Activated naive CD4-positive, alpha-beta T cell treated with anti-CD3 and anti-CD28 coated beads for 36 hours (primary cell): ENCODE results near the gene SERPINB8. TPM values are rescaled to one million over a fixed set of nuclear protein-coding genes. Genes with fewer than 3 reads are reported as not detected.
"Not testable (repeated sequence)": the region's sequence is repeated elsewhere in the genome, so short reads cannot be mapped to it uniquely, and the experiment has no call there.

Experiments
- CTCF ChIA-PET: fragments of 350-600 bp; sonication (Branson Sonifier 250); formaldehyde crosslinking; loops from one replicate; lab custom pipeline; 2021; ENCODE audit warnings: antibody characterized with exemption; lab: Charles Lee
- DNase-seq: peaks from one replicate; pipeline ENCODE4 v3.0.0-alpha.2; 2020
- H3K27ac Mint-ChIP-seq: one replicate; pipeline ENCODE4 v1.8.0; 2021; ENCODE audit warnings: mild to moderate bottlenecking, mixed read lengths
- H3K27me3 Mint-ChIP-seq: one replicate; pipeline ENCODE4 v1.8.0; 2021; ENCODE audit warnings: low read depth, mixed read lengths
- H3K36me3 Mint-ChIP-seq: one replicate; pipeline ENCODE4 v1.8.0; 2021; ENCODE audit warnings: low read depth, mixed read lengths
- H3K4me1 Mint-ChIP-seq: one replicate; pipeline ENCODE4 v1.8.0; 2021; ENCODE audit warnings: low read depth, mixed read lengths
- H3K4me3 Mint-ChIP-seq: one replicate; pipeline ENCODE4 v1.8.0; 2021; ENCODE audit warnings: mild to moderate bottlenecking, moderate library complexity, mixed read lengths
- H3K9me3 Mint-ChIP-seq: one replicate; pipeline ENCODE4 v1.8.0; 2021; ENCODE audit warnings: mixed read lengths
- intact Hi-C: fragments of 100-400 bp; cut with micrococcal nuclease; formaldehyde crosslinking; loops from one replicate; pipeline ENCODE4 v1.15.1; 2023
- total RNA-seq, 2 experiments: library from RNA; stranded (reverse); gene quantifications; one replicate each; pipeline ENCODE4 v1.2.3, GENCODE V29; 2021

SERPINB8 gene
- 10 to 100 TPM; 10.5 to 11.7 TPM for total RNA-seq

- CTCF ChIA-PET, result interaction anchor here (0.9 kb wide), 1 partner anchor 23 kb away, joined by 3 read pairs; no protein-coding TSS in a partner anchor
- no peaks in the 10 kb centered on the region for H3K27me3 Mint-ChIP-seq
- intact Hi-C loops, result loop anchor here (1.0 to 10.0 kb wide), 6 partner anchors 21 to 1785 kb away; partner anchors contain the start of genes HMSD, KDSR, PIGN and RELCH
These were observed at the start of gene SERPINB8 for GRCh38 chr18:63969942-63970808. Gene SERPINB8 (plus strand): TSS chr18:63970081. CDS start chr18:63978309, 8,228 bp downstream.

GRCh38 chr18:63922049-63922448, 47.8 kb upstream of the SERPINB8 start:
- no peak for DNase-seq
- Mint-ChIP-seq H3K4me3 (no peak overlapping the region), H3K27me3 (peaks cover 40% of the 10 kb centered on the region), H3K4me1 (no peaks in the 10 kb centered on the region), H3K9me3 (no peaks in the 10 kb centered on the region), H3K27ac (no peak overlapping the region), H3K36me3 (no peaks in the 10 kb centered on the region)
- CTCF ChIA-PET, result interaction anchor here (1.5 to 2.8 kb wide), 2 partner anchors 12 to 14 kb away, joined by 3 to 8 read pairs; no protein-coding TSS in a partner anchor
- intact Hi-C loops, result no loop called here

More at GRCh38 chr18:63969942-63970808, at the start of gene SERPINB8:
- peaks cover 35% of the 10 kb centered on the region for H3K4me1 Mint-ChIP-seq
- H3K27ac Mint-ChIP-seq, result peak within 1 kb of the TSS; percentile 97
- H3K36me3 Mint-ChIP-seq, result peaks cover 4% of the 10 kb centered on the region
- H3K4me3 Mint-ChIP-seq, result peak within 1 kb of the TSS; percentile 93
- DNase-seq, result peak; percentile 91
- no peaks in the 10 kb centered on the region for H3K9me3 Mint-ChIP-seq

- no peak for DNase-seq
- H3K4me3 Mint-ChIP-seq, result no peak overlapping the region
- intact Hi-C loops, result no loop called here
- no peaks in the 10 kb centered on the region for H3K4me1 Mint-ChIP-seq
- CTCF ChIA-PET, result interaction anchor here (2.8 kb wide), 1 partner anchor 11 kb away, joined by 8 read pairs; no protein-coding TSS in a partner anchor
- H3K27me3 Mint-ChIP-seq, result peaks cover 33% of the 10 kb centered on the region
- no peaks in the 10 kb centered on the region for H3K36me3 Mint-ChIP-seq
- no peaks in the 10 kb centered on the region for H3K9me3 Mint-ChIP-seq
- no peak overlapping the region for H3K27ac Mint-ChIP-seq
These were observed 45.3 kb upstream of the SERPINB8 start for GRCh38 chr18:63924551-63924950.

GRCh38 chr18:63928331-63928730, 41.5 kb upstream of the SERPINB8 start:
- Mint-ChIP-seq H3K4me3 (no peak overlapping the region), H3K27me3 (peaks cover 26% of the 10 kb centered on the region), H3K9me3 (no peaks in the 10 kb centered on the region), H3K27ac (no peak overlapping the region), H3K36me3 (no peaks in the 10 kb centered on the region), H3K4me1 (no peaks in the 10 kb centered on the region)
- intact Hi-C loops, result no loop called here
- no peak for DNase-seq
- CTCF ChIA-PET, result no interaction called here

- intact Hi-C loops, DNase-seq, H3K4me3 Mint-ChIP-seq, H3K27ac Mint-ChIP-seq, H3K36me3 Mint-ChIP-seq, H3K9me3 Mint-ChIP-seq, H3K4me1 Mint-ChIP-seq: not testable (repeated sequence)
- CTCF ChIA-PET, result interaction anchor here (0.7 kb wide), 1 partner anchor 37 kb away, joined by 4 read pairs; no protein-coding TSS in a partner anchor
- peaks cover 20% of the 10 kb centered on the region for H3K27me3 Mint-ChIP-seq
These were observed 40.5 kb upstream of the SERPINB8 start for GRCh38 chr18:63929369-63929768.

- Mint-ChIP-seq H3K4me1 (no peaks in the 10 kb centered on the region), H3K36me3 (no peaks in the 10 kb centered on the region), H3K9me3 (no peaks in the 10 kb centered on the region), H3K27ac (no peak overlapping the region), H3K4me3 (no peak overlapping the region), H3K27me3 (peaks cover 16% of the 10 kb centered on the region)
- intact Hi-C loops, result no loop called here
- CTCF ChIA-PET, result interaction anchor here (0.6 to 1.1 kb wide), 2 partner anchors 64 to 109 kb away, joined by 3 to 4 read pairs; no protein-coding TSS in a partner anchor
- DNase-seq, result no peak
These were observed 39.0 kb upstream of the SERPINB8 start for GRCh38 chr18:63930773-63931354.

- CTCF ChIA-PET, result interaction anchor here (0.6 to 5.1 kb wide), 24 partner anchors 11 to 424 kb away, joined by 3 to 22 read pairs (median 4); partner anchors contain the start of gene SERPINB2
- Mint-ChIP-seq H3K4me1 (peaks cover 2% of the 10 kb centered on the region), H3K4me3 (no peak overlapping the region), H3K27me3 (peaks cover 13% of the 10 kb centered on the region), H3K36me3 (no peaks in the 10 kb centered on the region), H3K27ac (no peak overlapping the region), H3K9me3 (no peaks in the 10 kb centered on the region)
- intact Hi-C loops, result loop anchor here (1.0 to 2.0 kb wide), 7 partner anchors 13 to 418 kb away; partner anchors contain the start of gene HMSD
- DNase-seq, result peak; percentile 77
These were observed 33.5 kb upstream of the SERPINB8 start for GRCh38 chr18:63936156-63936931.

GRCh38 chr18:63936932-63937393, 32.9 kb upstream of the SERPINB8 start:
- no peak overlapping the region for H3K27ac Mint-ChIP-seq
- CTCF ChIA-PET, result interaction anchor here (0.6 to 5.1 kb wide), 14 partner anchors 14 to 425 kb away, joined by 3 to 22 read pairs (median 7); partner anchors contain the start of gene SERPINB2
- intact Hi-C loops, result loop anchor here (1.0 to 2.0 kb wide), 7 partner anchors 12 to 419 kb away; partner anchors contain the start of gene HMSD
- DNase-seq, result no peak
- no peaks in the 10 kb centered on the region for H3K36me3 Mint-ChIP-seq
- H3K4me3 Mint-ChIP-seq, result no peak overlapping the region
- H3K27me3 Mint-ChIP-seq, result peaks cover 18% of the 10 kb centered on the region
- peaks cover 2% of the 10 kb centered on the region for H3K4me1 Mint-ChIP-seq
- no peaks in the 10 kb centered on the region for H3K9me3 Mint-ChIP-seq

GRCh38 chr18:63940008-63940407, 29.9 kb upstream of the SERPINB8 start:
- Mint-ChIP-seq H3K27me3 (peaks cover 40% of the 10 kb centered on the region), H3K9me3 (no peaks in the 10 kb centered on the region), H3K4me3 (no peak overlapping the region), H3K27ac (no peak overlapping the region), H3K4me1 (peaks cover 2% of the 10 kb centered on the region), H3K36me3 (no peaks in the 10 kb centered on the region)
- DNase-seq, result no peak
- CTCF ChIA-PET, result no interaction called here
- intact Hi-C loops, result no loop called here

- H3K27me3 Mint-ChIP-seq, result peaks cover 41% of the 10 kb centered on the region
- intact Hi-C loops, H3K36me3 Mint-ChIP-seq, H3K27ac Mint-ChIP-seq, DNase-seq, H3K9me3 Mint-ChIP-seq, H3K4me1 Mint-ChIP-seq, H3K4me3 Mint-ChIP-seq: not testable (repeated sequence)
- CTCF ChIA-PET, result interaction anchor here (0.6 kb wide), 1 partner anchor 192 kb away, joined by 4 read pairs; no protein-coding TSS in a partner anchor
These were observed 29.3 kb upstream of the SERPINB8 start for GRCh38 chr18:63940543-63941050.

GRCh38 chr18:63947051-63947790, 22.7 kb upstream of the SERPINB8 start:
- CTCF ChIA-PET, result interaction anchor here (0.6 kb wide), 1 partner anchor 11 kb away, joined by 3 read pairs; no protein-coding TSS in a partner anchor
- intact Hi-C loops, result no loop called here
- peaks cover 5% of the 10 kb centered on the region for H3K36me3 Mint-ChIP-seq
- no peak overlapping the region for H3K27ac Mint-ChIP-seq
- H3K27me3 Mint-ChIP-seq, result peaks cover 45% of the 10 kb centered on the region
- peaks cover 37% of the 10 kb centered on the region for H3K4me1 Mint-ChIP-seq
- no peak overlapping the region for H3K4me3 Mint-ChIP-seq
- DNase-seq, result no peak
- peaks cover 4% of the 10 kb centered on the region for H3K9me3 Mint-ChIP-seq
